ENCODE results near the gene CAPN12.

DNA sequence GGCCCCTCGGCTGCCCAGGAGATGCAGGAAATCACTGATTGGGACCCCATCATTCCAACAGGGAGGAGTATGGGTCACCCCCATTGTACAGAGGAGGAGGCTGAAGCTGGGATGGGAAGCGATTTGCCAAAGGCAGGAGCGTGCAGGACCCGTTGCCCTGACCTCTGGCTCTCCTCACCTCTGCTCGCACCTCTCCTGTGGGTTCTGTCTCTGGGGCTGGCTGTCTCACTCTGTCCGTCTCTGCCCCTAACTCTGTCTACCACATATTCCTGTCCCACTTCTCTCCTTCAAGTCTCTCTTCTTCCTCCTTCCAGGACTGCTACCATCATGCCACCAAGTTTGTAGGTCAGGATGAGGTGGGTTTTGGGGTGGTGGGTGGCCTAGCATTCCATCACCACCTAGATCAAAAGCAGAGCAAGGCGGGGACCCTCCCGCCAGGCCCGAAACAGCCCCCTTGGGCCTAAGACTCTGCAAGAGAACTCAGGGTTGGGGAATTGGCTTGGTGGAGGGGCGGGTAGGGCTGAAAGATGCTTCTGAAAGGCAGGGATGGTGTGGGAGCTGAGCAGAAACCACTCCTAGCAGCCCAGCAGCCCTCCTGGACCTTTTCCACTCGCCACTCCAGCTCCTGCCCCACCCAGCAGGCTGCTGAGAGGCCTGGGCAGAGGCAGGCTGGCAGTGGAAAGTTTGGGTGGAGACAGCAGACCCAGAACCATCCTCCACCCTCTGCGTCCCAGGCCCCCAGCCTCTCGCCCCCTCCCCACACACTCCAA is 30.1 kb upstream of the CAPN12 start:
- TF ChIP-seq, protein P1, sequence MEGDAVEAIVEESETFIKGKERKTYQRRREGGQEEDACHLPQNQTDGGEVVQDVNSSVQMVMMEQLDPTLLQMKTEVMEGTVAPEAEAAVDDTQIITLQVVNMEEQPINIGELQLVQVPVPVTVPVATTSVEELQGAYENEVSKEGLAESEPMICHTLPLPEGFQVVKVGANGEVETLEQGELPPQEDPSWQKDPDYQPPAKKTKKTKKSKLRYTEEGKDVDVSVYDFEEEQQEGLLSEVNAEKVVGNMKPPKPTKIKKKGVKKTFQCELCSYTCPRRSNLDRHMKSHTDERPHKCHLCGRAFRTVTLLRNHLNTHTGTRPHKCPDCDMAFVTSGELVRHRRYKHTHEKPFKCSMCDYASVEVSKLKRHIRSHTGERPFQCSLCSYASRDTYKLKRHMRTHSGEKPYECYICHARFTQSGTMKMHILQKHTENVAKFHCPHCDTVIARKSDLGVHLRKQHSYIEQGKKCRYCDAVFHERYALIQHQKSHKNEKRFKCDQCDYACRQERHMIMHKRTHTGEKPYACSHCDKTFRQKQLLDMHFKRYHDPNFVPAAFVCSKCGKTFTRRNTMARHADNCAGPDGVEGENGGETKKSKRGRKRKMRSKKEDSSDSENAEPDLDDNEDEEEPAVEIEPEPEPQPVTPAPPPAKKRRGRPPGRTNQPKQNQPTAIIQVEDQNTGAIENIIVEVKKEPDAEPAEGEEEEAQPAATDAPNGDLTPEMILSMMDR (IDR thresholded peaks at IDR 0.05): no peak
- TF ChIP-seq POLR2AphosphoS5 (IDR thresholded peaks at IDR 0.05) (no peak), POLR2A (IDR thresholded peaks at IDR 0.05; ENCODE audit: low read depth) (no peak), EP300 (IDR thresholded peaks at IDR 0.05) (no peak)

Measured in esophagus muscularis mucosa (tissue), 4 donors.